HG02571 (cell line): ENCODE data around the gene PHPT1.
"Not testable (repeated sequence)": the region's sequence is repeated elsewhere in the genome, so short reads cannot be mapped to it uniquely, and the experiment has no call there.

Experiments used
- ATAC-seq: cut with Tn5 transposase; IDR thresholded peaks from one replicate; pipeline ENCODE4 v1.9.1; 2021; ENCODE audit warnings: mild to moderate bottlenecking, moderate library complexity; ENCODE audit not compliant: unreplicated experiment

PHPT1 gene

GRCh38 chr9:136835932-136836904 lies 13.0 kb upstream of the PHPT1 start:
- ATAC-seq, result no peak

DNA sequence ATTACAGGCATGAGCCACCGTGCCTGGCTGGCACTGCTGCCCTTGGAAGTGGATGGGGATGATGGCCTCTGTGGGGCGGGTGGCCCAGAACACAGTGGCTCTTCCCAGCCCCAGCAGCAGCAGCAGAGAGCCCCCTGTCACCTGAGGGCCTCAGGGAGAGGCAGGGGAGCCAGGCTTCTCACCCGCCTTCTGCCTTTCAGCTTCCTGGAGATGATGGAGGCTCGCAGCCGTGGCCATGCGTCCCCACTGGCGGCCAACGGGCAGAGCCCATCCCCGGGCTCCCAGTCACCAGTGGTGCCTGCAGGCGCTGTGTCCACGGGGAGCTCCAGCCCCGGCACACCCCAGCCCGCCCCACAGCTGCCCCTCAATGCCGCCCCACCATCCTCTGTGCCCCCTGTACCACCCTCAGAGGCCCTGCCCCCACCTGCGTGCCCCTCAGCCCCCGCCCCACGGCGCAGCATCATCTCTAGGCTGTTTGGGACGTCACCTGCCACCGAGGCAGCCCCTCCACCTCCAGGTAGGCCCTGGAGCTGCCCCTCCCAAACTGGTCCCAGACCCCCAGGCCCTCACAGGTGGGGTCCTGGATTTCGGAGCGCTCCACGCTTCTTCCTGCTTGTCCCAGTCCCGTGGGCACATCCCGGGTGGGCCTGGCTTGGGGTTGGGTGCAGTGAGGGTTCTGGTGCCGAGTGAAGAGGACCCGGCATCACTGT lies 11.9 kb upstream of the PHPT1 start:
- no peak for ATAC-seq

DNA sequence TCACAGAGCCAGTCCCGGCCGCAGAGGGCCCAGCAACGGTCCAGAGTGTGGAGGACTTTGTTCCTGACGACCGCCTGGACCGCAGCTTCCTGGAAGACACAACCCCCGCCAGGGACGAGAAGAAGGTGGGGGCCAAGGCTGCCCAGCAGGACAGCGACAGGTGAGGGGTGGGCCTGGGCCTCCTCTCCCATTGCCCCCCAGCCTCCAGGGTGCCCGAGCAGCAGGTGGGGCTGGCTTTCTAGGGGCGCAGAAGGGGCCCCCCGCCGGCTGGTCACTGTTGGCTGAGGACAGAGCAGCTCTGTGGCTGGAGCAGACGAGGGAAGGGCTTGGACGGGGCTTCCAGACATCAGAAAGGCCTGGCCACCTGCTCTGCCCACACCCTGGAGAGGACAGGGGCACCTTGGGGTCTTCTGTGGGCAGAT lies 11.3 kb upstream of the PHPT1 start:
- not testable (repeated sequence) for ATAC-seq

GRCh38 chr9:136838314-136839228 lies 10.6 kb upstream of the PHPT1 start:
- no peak for ATAC-seq

DNA sequence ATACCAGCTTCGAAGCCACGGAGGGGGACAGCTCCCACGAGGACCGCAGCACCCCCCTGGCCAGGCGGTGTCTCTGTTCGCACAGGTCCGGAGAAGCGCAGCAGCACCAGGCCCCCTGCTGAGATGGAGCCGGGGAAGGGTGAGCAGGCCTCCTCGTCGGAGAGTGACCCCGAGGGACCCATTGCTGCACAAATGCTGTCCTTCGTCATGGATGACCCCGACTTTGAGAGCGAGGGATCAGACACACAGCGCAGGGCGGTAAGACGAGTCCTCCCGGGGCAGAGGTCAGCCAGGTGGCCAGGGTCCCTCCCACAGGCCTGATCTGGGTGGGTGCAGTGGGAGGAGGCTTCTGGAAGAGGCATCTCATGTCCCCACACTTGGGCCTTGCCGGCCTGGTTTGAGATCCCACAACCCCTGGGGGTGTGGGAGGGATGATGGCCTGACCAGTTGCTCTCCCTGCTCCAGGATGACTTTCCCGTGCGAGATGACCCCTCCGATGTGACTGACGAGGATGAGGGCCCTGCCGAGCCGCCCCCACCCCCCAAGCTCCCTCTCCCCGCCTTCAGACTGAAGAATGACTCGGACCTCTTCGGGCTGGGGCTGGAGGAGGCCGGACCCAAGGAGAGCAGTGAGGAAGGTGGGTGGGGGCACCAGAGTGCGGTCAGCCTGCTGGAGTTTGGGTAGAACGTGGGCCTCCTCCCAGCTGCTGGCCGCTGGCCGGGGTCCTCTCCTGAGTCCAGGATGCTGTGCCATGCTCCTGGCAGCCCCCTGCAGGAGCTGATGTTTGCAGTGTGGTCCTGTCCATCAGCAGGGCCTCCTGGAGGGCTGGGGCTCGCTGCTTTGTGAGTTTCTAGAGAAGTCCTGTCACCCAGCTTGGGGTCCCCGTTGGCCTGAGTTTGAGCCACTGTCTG lies 9.7 kb upstream of the PHPT1 start:
- no peak for ATAC-seq

GRCh38 chr9:136840140-136840876 lies 8.9 kb upstream of the PHPT1 start:
- no peak for ATAC-seq

DNA sequence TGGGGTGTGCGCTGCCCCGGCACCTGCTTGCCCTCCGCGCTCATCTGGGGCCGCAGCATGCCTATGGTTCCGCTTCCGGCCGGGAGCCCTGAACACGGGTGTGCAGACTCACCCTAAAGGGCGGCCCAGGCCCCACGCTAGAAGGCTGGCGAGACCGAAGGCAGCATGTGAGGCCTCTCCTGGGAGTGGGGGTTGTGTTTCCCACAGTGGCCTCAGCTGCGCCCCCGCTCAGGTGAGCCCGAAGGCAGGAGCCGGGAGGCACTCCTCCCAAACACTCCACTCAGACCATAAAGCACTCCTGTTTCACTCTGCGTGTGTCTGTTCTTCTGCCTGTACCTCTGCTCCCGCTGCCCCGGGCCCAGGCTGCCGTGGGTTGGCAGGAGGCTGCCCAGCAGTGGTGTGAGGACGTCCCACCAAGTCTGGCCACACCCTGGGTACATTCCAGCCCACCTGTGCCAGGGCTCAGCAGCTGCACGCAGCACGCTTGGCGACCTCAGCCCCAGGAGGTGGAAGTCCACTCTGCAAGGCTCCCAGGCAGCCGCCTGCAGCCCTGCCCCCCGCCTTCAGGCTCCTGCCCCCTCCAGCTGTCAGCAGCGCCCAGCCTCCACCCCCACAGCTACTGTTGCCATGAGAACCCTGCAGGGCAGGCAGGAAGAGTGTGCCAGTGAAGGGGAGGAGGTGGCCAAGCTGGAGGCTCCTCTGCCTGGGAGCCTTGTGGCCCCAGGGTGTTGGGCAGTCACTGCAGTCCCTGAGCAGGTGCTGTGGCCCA lies 8.1 kb upstream of the PHPT1 start:
- no peak for ATAC-seq

- ATAC-seq, result not testable (repeated sequence)
These were observed 7.4 kb upstream of the PHPT1 start for GRCh38 chr9:136841646-136842379.

DNA sequence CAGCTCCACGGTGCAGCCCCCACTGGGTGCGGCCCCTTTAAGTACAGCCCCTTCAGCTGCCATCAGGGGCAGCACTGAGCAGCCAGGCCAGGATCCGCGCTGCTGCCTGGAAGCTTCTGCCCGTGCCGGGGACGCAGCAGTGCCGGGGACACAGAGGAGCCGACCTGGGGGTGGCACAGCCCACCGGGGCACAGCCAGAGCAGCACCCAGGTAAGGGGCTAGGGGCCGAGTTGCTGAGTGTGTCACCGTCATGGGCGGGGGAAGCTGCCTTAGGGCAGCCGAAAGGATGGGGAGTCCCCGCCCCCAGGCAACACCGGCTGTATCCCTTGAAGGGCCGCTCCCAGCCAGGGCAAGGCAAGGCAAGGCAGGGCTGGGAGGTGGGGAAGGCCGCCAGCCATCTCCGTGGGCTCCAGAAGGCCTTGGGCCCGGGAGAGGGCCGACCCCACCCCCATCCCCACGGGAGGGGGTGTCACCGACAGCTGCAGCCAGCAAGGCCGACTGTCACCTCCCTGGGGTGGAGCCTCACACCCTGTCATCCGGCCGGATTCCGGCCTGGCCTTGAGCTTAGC lies 6.7 kb upstream of the PHPT1 start, which contains the start of gene AJM1:
TSS of gene AJM1 (plus strand) at position 99 of the 569 bp plus-strand sequence. CDS start 1,937 bp downstream, outside the sequence.
- ATAC-seq, result peak; percentile 54

DNA sequence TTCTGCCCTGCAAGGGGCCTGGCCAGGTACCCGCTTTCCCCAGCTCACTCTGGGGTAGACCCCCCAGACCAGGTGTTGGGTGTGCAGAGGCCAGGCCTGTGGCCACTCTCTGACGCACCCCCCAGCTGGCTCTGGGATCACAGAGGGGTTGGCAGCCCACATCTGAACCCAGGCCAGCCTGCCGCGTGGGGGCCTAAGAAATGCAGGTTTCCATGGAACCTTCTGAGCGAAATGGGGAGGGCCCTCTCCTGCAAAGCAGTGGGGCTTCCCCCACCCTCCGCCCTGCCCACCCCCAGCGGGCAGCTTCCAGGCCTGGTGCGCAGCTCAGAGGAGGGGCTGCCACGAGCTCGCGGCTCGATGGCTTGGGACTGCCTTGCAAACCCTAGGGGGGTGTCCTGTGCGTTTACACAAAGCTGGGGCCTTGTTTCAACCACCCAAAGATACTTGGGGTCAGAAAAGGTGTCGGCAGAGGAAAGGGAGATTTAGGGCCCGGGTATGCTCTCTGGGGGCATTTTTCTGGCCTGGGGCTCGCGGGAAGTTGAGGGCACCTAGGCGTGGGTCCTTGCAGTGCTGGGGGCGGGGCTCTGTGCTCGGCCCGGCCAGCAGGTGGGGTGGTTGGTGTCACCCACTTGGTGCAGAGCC lies 5.9 kb upstream of the PHPT1 start:
- not testable (repeated sequence) for ATAC-seq

DNA sequence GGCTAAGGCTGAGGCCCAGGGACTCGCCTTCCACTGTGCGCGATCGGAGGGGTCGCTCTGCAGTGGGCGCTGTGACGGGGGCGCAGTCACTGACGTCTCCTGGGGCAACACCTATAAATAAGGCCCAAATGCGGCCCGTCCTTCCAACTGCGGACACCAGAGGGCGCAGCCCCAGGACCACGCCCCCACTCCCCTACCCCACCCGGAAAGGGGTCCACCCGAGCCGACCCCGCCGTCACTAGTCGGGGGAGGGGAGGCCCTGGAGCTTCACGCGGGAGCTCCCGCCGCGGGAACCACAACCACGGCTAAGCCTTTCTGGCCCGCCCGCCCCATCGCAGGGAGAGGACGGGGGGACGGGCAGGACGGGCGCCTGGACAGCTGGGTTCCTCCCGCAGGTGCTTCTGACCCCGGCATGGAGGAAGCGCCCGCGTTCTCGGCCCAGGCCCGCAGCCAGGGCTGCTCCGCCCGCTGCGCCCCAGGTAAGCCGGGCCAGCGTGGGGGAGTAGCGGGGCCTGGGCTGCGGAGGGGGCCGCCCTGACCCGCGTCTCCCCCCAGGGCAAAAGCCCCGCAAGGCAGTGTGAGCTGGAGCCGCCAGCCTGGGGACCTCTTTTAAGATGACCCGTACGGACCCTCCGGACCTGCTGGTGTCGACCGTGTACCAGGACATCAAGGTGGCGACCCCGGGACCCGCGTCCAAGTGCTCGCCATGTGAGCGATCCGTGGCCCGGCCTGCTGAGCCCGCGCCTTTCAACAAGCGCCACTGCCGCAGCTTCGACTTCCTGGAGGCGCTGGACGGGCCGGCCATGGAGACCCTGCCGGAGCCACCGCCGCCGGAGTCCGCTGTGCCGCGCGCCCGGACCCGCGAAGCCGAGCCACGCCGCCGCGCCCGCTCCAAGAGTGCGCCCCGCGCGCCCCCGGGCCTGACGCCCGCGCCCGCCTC lies 5.1 kb upstream of the PHPT1 start:
- not testable (repeated sequence) for ATAC-seq

DNA sequence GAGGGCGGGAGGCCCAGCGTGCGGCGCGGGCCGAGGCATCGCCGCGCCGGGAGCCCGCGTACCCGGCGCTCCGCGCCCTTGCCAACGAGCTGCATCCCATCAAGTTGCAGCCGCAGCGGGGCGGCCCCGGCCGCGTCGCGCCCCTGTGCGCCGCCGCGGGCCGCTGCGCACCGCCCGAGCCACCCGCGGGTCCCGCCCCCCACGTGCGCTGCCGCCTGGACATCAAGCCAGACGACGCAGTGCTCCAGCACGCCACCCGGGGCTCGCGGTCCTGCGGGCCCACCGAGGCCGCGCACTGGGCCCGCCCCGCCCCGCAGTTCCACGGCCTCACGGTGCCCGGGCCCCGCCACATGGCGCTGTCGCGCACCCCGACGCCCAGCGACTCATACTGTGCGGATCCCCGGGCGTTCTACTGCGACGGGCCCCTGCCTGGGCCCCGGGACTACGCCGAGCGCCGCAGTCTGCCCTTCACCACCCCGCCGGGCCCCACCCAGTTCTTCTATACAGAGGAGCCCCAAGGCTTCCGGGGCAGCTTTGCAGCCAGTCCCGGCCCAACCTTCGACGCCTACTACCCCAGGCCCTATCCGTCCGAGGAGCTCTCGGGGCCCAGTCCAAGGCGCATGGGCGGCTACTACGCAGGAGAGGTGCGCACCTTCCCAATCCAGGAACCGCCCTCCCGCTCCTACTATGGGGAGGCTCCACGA lies 4.3 kb upstream of the PHPT1 start:
- no peak for ATAC-seq

GRCh38 chr9:136845465-136846260 lies 3.5 kb upstream of the PHPT1 start:
- ATAC-seq, result no peak

DNA sequence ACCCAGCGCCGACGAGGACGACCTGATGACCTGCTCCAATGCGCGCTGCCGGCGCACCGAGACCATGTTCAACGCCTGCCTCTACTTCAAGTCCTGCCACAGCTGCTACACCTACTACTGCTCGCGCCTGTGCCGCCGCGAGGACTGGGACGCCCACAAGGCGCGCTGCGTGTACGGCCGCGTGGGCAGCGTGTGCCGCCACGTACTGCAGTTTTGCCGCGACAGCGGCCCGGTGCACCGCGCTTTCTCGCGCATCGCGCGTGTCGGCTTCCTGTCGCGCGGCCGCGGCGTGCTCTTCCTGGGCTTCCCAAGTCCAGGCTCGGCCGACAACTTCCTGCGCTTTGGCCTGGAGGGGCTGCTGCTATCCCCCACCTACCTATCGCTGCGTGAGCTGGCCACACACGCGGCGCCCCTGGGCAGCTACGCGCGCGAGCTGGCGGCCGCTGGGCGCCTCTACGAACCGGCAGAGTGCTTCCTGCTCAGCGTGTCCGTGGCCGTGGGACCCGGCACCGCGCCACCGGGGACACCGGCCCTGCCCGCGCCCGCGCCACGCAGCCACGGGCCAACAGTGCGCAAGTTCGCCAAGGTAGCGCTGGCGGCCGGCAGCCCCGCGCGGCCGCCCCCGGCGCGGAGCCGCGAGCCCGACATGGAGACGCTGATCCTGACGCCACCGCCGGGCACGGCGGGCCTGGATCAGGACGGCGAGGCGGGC lies 2.7 kb upstream of the PHPT1 start:
- ATAC-seq, result no peak
